Ovary (tissue), 9 donors: ENCODE measurements around the gene RHCE. TPM values are rescaled to one million over a fixed set of nuclear protein-coding genes. Genes with fewer than 3 reads are reported as not detected.
"Not testable (repeated sequence)": the region's sequence is repeated elsewhere in the genome, so short reads cannot be mapped to it uniquely, and the experiment has no call there.

Experiments
- DNase-seq, 5 donors: peaks; one replicate each; pipeline ENCODE4 v3.0.0-alpha.2; 2019 to 2020
- H3K27ac ChIP-seq, 2 donors: fragments of 200-600 bp; one replicate each; pipeline versions ENCODE4 v1.5.1 to v1.8.0; 2019 to 2022
- H3K27me3 ChIP-seq: fragments of 200-600 bp; one replicate; pipeline ENCODE4 v1.8.0; 2022
- H3K36me3 ChIP-seq: fragments of 200-600 bp; sonication (generic); one replicate; pipeline ENCODE4 v1.5.1; 2019
- H3K4me1 ChIP-seq: one replicate; pipeline ENCODE4 v1.8.1; 2013; ENCODE audit warnings: mild to moderate bottlenecking, moderate library complexity; ENCODE audit not compliant: insufficient read depth
- H3K4me3 ChIP-seq: fragments of 200-600 bp; sonication (generic); one replicate; pipeline ENCODE4 v1.5.1; 2017
- H3K9me3 ChIP-seq, 2 donors: fragments of 200-600 bp in 1 of 2; sonication (generic) in 1 of 2; one replicate each; pipeline versions ENCODE4 v1.5.1 to v1.8.1; 2013 to 2019; ENCODE audit warnings: mild to moderate bottlenecking in 1 of 2, moderate library complexity in 1 of 2
- EP300 ChIP-seq: sonication (generic); formaldehyde crosslinking; IDR thresholded peaks from one replicate; pipeline ENCODE4 v1.6.1; 2017; ENCODE audit warnings: antibody characterized with exemption
- POLR2A ChIP-seq: fragments of 450-650 bp; IDR thresholded peaks from one replicate; pipeline ENCODE4 v1.6.1; 2017; ENCODE audit warnings: antibody characterized with exemption, mild to moderate bottlenecking, moderate library complexity
- WGBS, 3 donors: extraction: QIAGEN DNeasy Blood & Tissue Kit in 1 of 3; methylation state at CpG; one replicate each; pipeline versions ENCODE4 v1.1.5 to v1.1.7; 2013 to 2017; 5-methylcytosine and 5-hydroxymethylcytosine counted together
- intact Hi-C, 4 donors: fragments of 100-400 bp; cut with DNase I; formaldehyde crosslinking; loops; one replicate each; pipeline versions ENCODE4 v1.11.0 to v1.15.1; 2022 to 2023
- polyA plus RNA-seq, 2 donors: library from polyadenylated mRNA; stranded (reverse); fragments of 200-250 nt in 1 of 2; fragments of 350-450 nt in 1 of 2; fragmentation: Illumina TruSeq in 1 of 2; extraction: RNeasy Lipid Tissue Mini Kit (QIAGEN cat#74804) in 1 of 2; gene quantifications; one replicate each; pipeline ENCODE4 v1.2.3, GENCODE V29; 2013 to 2014
- total RNA-seq, 7 donors: library from RNA; depleted of rRNA in 2 of 7; stranded (reverse); fragments of >200 nt in 2 of 7; fragmentation: NEBNext Ultra II Directional in 3 of 7; extraction: Animal tissue kit (Norgen Biotek cat#: 25700) in 3 of 7; gene quantifications; one replicate each; pipeline versions ENCODE4 v1.1.0 to v1.2.4, GENCODE V29; 2016 to 2023
- TF ChIP-seq, protein P1 (sequence below), 3 donors: fragments of 450-650 bp in 2 of 3; fragments of 200-600 bp in 1 of 3; IDR thresholded peaks; one replicate each; pipeline versions ENCODE4 v1.5.1 to v1.8.0; 2016 to 2022; ENCODE audit warnings: antibody characterized with exemption in 3 of 3, mild to moderate bottlenecking in 1 of 3
- donor health status: DM: no; HTN: no; CAD: no; lungs with moderate emphysema.
- donor health status: DM: no; HTN: no; CAD: no.
- donor health status: Bipolar disorder and iron deficiency.
- donor health status: DM: yes; HTN: yes; CAD: no.
- donor health status: DM: no; HTN: no; CAD: no.
- donor health status: DM: yes; HTN: yes; CAD: no.

The RHCE gene
- total and polyA plus RNA-seq, 9 donors = 0.21 to 0.83 (median 0.53) TPM; not detected in 1

DNA sequence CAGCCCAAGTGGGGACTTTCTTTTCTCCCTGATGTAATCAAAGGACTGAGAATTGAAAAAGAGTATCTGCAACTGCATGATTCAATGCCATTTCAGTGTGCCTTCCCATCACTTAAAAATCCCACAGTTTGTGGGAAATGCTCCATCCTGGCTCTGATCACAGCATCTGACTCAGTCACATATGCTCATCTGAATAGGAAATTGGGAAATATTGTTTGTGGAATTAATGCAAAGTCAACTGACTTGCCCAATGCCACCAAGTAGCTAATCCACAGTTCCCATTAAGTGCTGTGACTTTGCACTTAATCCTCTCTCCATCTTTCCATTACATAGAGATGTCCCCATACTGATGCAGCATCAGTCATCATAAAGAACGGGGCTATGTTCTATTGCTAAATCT lies 37.5 kb downstream of the RHCE start:
- H3K27ac ChIP-seq, H3K9me3 ChIP-seq, H3K4me1 ChIP-seq, H3K4me3 ChIP-seq, DNase-seq, H3K36me3 ChIP-seq, intact Hi-C loops, H3K27me3 ChIP-seq: not testable (repeated sequence)
- 85 to 98% (median 96%) methylated on average over 1 of the region's 1 CpG for WGBS, 3 donors

DNA sequence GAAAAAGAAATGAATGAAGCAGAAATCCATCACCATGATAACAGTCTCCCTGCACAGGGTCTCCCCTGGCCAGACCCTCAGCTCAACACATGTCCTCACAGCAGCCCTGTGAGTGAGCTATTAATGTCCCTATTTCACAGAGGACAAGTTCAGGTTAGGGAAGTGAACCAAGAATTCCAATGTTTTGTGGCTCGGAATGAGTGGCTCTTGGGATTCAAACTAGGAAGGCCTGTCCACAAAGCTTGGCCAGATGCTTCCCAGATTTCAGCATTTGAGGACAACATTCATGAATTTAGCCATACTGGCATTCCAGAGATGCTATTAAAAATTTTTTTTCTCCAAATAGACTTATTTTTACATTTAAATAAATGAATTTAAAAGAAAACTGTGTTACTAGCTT lies 38.1 kb downstream of the RHCE start:
- intact Hi-C loops, H3K27ac ChIP-seq: not testable (repeated sequence)

DNA sequence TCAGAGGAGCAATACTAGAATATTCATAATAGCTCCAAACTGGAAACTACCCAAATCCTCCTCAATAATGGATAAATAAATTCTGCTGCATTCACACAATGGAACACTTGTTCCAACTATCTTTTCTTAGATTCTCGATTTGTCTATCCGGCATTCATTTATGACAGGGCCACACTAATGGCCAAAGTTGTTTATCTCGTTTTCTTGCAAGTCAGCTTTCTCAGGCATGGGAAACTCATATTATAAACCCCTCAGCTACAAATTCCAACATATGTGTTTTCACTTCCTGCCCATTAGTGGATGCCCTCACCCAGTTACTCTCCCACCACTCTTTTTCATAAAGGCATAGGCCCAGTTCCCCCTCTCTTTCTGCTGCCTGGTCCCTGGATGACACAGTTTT lies 42.3 kb downstream of the RHCE start:
- H3K4me1 ChIP-seq, H3K9me3 ChIP-seq, H3K27ac ChIP-seq, H3K27me3 ChIP-seq, intact Hi-C loops, DNase-seq, H3K4me3 ChIP-seq, H3K36me3 ChIP-seq: not testable (repeated sequence)
- 86 to 92% (median 89%) methylated on average over 3 of the region's 3 CpGs for WGBS, 3 donors

More for the DNA sequence above, 38.1 kb downstream of the RHCE start:
- not testable (repeated sequence) for DNase-seq, H3K4me3 ChIP-seq, H3K36me3 ChIP-seq, H3K27me3 ChIP-seq, H3K4me1 ChIP-seq, H3K9me3 ChIP-seq
- 38 to 71% (median 71%) methylated on average over 1 of the region's 1 CpG for WGBS, 3 donors

DNA sequence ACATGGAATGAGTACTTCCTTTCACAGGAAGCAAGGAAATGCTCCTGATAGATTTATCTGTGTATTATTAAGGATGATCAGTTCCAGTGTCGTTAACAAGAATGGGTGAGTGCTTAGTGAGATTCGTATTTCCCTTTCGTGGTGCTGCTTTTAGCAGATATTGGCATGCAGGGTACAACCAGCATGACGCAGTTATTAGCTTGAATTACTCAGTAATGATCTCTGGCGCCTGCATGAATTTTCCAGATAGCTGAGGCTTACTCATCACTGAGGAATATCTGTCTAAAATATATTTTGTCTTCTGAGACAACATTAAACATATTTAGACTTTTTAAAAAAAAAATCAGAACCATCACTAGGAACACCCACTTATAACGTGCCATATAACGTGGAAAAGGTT lies 48.9 kb downstream of the RHCE start:
- intact Hi-C loops, H3K27me3 ChIP-seq, H3K9me3 ChIP-seq, H3K4me1 ChIP-seq, H3K4me3 ChIP-seq, H3K36me3 ChIP-seq, H3K27ac ChIP-seq: not testable (repeated sequence)
- peak in 1 of 5 donors; percentile 34 for DNase-seq
- WGBS, 3 donors = 10 to 24% (median 21%) methylated on average over 7 of the region's 7 CpGs

DNA sequence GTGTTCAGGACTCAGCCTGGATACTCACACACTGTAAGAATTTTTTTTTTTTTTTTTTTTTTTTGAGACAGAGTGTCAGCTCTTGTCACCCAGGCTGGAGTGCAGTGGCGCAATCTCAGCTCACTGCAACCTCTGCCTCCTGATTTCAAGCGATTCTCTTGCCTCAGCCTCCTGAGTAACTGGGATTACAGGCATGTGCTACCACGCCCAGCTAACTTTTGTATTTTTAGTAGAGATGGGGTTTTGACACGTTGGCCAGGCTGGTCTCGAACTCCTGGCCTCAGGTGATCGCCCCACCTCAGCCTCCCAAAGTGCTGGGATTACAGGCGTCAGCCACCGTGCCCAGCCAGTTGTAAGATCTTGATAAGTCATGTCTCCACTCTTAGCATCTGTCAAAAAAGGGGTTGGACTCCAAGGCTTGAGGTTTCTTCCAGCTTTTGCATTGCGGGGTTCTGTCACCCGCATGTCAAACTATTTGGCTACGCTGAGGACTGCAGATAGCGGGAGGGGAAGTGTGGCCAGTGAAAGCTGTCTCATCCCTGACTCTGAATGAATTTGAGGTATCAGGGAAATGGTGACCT lies 50.8 kb downstream of the RHCE start:
- H3K27me3 ChIP-seq, intact Hi-C loops, H3K36me3 ChIP-seq, H3K4me3 ChIP-seq, H3K9me3 ChIP-seq, H3K27ac ChIP-seq, DNase-seq, H3K4me1 ChIP-seq: not testable (repeated sequence)
- WGBS, 3 donors = 92% methylated on average over 12 of the region's 12 CpGs

DNA sequence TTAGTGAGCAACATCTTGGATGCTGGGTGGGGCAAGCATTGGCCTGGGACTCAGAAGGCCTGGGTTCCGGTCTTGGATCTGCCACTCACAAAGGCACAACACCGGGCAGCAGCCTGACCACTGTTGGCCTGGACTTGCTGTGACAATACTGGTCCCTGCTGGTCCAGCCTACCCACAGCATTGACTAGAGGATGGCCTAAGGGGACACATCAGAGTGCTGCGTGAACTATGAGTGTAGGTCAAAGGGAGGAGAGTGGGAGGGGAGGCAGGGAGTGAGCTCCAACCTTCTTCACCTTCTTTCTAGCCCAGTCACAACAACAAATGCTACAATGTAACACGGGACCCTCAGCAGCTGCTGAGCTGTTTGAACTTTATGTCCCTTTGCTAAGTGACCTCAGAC lies 51.4 kb downstream of the RHCE start:
- Histone ChIP-seq H3K27ac (no peak overlapping the region), H3K27me3 (no peaks in the 10 kb centered on the region), H3K4me3 (no peak overlapping the region), H3K4me1 (no peaks in the 10 kb centered on the region), H3K36me3 (no peaks in the 10 kb centered on the region), H3K9me3 (no peaks in the 10 kb centered on the region)
- no peak for TF ChIP-seq EP300
- TF ChIP-seq POLR2A = no peak
- TF ChIP-seq, protein P1, sequence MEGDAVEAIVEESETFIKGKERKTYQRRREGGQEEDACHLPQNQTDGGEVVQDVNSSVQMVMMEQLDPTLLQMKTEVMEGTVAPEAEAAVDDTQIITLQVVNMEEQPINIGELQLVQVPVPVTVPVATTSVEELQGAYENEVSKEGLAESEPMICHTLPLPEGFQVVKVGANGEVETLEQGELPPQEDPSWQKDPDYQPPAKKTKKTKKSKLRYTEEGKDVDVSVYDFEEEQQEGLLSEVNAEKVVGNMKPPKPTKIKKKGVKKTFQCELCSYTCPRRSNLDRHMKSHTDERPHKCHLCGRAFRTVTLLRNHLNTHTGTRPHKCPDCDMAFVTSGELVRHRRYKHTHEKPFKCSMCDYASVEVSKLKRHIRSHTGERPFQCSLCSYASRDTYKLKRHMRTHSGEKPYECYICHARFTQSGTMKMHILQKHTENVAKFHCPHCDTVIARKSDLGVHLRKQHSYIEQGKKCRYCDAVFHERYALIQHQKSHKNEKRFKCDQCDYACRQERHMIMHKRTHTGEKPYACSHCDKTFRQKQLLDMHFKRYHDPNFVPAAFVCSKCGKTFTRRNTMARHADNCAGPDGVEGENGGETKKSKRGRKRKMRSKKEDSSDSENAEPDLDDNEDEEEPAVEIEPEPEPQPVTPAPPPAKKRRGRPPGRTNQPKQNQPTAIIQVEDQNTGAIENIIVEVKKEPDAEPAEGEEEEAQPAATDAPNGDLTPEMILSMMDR (IDR thresholded peaks at IDR 0.05) = no peak
- 87 to 90% (median 88%) methylated on average over 4 of the region's 4 CpGs for WGBS, 3 donors
- intact Hi-C loops = no loop called here
- no peak for DNase-seq

DNA sequence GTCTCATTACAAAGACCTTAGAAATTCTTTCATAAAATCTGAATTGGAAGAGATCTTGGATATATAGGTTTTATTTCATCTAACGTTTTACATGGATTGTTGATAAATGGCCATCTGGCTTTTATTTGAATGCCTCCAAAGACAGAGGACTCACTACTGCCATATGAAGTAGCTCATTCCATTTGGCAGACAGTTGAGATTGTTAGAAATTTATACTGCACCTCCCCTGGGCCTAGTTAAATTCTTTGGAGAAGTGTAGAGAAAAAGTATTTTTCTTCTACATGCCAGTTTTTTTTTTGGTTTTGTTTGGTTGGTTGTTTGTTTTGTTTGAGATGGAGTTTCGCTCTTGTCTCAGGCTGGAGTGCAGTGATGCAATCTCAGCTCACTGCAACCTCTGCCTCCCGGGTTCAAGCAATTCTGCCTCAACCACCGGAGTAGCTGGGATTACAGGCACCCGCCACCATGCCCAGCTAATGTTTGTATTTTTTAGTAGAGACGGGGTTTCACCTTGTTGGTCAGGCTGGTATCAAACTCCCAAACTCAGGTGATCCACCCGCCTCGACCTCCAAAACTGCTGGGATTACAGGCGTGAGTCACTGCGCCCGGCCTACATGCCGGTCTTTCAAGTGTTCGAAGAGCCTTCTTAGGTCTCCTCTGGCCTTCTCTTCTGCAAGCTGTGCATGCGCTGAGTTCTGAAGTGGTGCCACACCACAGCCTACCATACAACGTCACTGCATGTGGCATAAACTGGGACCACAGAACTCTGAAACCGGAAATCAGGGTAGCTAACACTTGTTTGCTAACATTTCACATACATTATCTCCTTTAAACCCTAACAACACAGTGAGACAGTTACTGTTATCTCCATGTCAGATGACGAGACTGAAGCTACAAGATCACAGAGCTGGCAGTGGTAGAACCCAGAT lies 57.7 kb downstream of the RHCE start:
- DNase-seq, H3K27ac ChIP-seq, intact Hi-C loops, H3K27me3 ChIP-seq, H3K4me3 ChIP-seq, H3K36me3 ChIP-seq, H3K9me3 ChIP-seq, H3K4me1 ChIP-seq: not testable (repeated sequence)
- WGBS, 3 donors = 0% methylated on average over 1 of the region's 17 CpGs; no CpG with 5 or more reads in 2 of the 3 donors
